GM19035 (cell line): Measurements from ENCODE around the gene GNL3.

Experiments used
- ATAC-seq: cut with Tn5 transposase; IDR thresholded peaks from one replicate; pipeline ENCODE4 v1.9.1; 2021; ENCODE audit not compliant: unreplicated experiment

GNL3 gene

GRCh38 chr3:52685285-52685708 lies 535 bp upstream of the GNL3 start:
- peak; percentile 72 for ATAC-seq

- no peak for ATAC-seq
These were observed 2.4 kb downstream of the GNL3 start for GRCh38 chr3:52688266-52688665.

GRCh38 chr3:52689151-52689550 lies 3.3 kb downstream of the GNL3 start:
- no peak for ATAC-seq

- ATAC-seq, result no peak
These were observed 4.7 kb downstream of the GNL3 start for GRCh38 chr3:52690560-52690959.

GRCh38 chr3:52693071-52693470 lies 7.2 kb downstream of the GNL3 start:
- no peak for ATAC-seq

- ATAC-seq, result no peak
These were observed 8.8 kb downstream of the GNL3 start for GRCh38 chr3:52694528-52695189.

GRCh38 chr3:52695798-52696671 lies 10.2 kb downstream of the GNL3 start:
- ATAC-seq, result no peak

GRCh38 chr3:52696830-52697631 lies 11.2 kb downstream of the GNL3 start:
- ATAC-seq, result no peak

- ATAC-seq, result no peak
These were observed 11.8 kb downstream of the GNL3 start for GRCh38 chr3:52697632-52697965.

GRCh38 chr3:52703341-52703740 lies 17.5 kb downstream of the GNL3 start:
- ATAC-seq, result no peak

- peak; percentile 3 for ATAC-seq
These were observed 19.0 kb downstream of the GNL3 start for GRCh38 chr3:52704611-52705437.

GRCh38 chr3:52705438-52705687 lies 19.5 kb downstream of the GNL3 start:
- ATAC-seq, result no peak

GRCh38 chr3:52705688-52706686 lies 20.2 kb downstream of the GNL3 start, which contains the start of the genes GLT8D1 and SPCS1:
Gene GLT8D1 (minus strand): TSS chr3:52705791. CDS start chr3:52700460, 5,331 bp downstream.
Gene SPCS1 (plus strand): TSS chr3:52706106. CDS start chr3:52706247, 141 bp downstream.
- ATAC-seq, result peak; percentile 77

- no peak for ATAC-seq
These were observed 21.8 kb downstream of the GNL3 start for GRCh38 chr3:52707585-52707984.

GRCh38 chr3:52710512-52710911 lies 24.7 kb downstream of the GNL3 start:
- no peak for ATAC-seq

GRCh38 chr3:52712291-52713212 lies 26.7 kb downstream of the GNL3 start:
- ATAC-seq, result no peak

- no peak for ATAC-seq
These were observed 28.8 kb downstream of the GNL3 start for GRCh38 chr3:52714335-52715302.
